ENCODE results near the gene GNAO1.

GNAO1 gene

DNA sequence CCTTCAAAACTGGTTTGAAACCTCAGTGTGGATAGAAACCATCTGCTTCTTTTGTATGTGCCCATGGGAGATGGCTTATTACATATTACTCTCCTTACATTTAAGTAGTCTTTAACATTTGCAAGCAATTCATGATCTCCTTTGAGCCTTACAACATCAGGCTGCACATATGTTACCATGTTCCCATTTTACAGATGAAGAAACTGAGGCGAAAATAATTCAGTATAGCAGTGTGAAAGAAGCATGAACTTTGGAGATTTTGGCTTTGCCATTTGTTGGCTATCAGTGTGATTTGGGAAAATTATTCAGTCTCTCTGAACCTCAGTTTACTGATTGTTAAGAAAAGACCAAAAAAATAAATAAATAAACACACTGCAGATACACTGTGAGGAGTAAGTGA is 15.7 kb downstream of the GNAO1 start:
- H3K4me1 ChIP-seq (ENCODE audit: control insufficient read depth in 1 of 2, insufficient read depth in 1 of 2, low read depth in 1 of 2, low read length in 1 of 2): no peaks in the 10 kb centered on the region
- H3K36me3 ChIP-seq: no peaks in the 10 kb centered on the region
- peaks cover 15% of the 10 kb centered on the region for H3K27me3 ChIP-seq
- H3K4me3 ChIP-seq (ENCODE audit: low read depth in 1 of 2, low read length in 1 of 2): no peak overlapping the region
- H3K9me3 ChIP-seq: no peaks in the 10 kb centered on the region
- no peak for TF ChIP-seq CTCF (IDR thresholded peaks at IDR 0.05)
- H3K27ac ChIP-seq: no peak overlapping the region

- Histone ChIP-seq H3K27me3 (peaks cover 15% of the 10 kb centered on the region), H3K4me3 (ENCODE audit: low read depth in 1 of 2, low read length in 1 of 2) (no peak overlapping the region), H3K27ac (no peak overlapping the region), H3K4me1 (ENCODE audit: control insufficient read depth in 1 of 2, insufficient read depth in 1 of 2, low read depth in 1 of 2, low read length in 1 of 2) (no peaks in the 10 kb centered on the region), H3K9me3 (no peaks in the 10 kb centered on the region), H3K36me3 (no peaks in the 10 kb centered on the region)
- TF ChIP-seq CTCF (IDR thresholded peaks at IDR 0.05): no peak
Measured at GRCh38 chr16:56207421-56207820, 16.1 kb downstream of the GNAO1 start.

DNA sequence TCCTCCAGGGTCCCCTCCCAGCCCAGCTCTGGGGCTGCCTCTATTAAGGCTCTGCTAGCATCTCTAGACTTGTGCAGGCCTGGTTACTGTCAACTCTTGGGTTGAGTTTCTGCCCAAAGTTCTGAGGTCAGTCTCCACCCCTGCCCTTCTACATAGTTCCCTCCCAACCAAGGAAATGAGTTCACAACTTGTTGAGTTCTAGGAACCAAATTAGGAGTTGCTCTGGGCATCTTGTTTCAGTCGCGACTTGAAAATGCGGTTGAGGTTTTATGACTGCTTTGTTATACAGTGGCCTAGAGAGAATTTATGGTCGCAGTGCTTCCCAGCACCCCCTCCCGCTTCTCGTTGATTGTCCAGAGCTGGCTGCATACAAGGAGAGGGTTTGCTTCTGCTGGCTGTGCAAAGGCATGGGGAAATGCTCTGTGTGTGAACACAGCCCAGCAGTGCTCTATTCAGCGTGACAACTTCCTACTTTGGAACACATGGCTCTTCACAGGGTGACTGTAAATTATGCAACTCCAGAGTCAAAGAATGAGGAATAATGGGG is 20.2 kb downstream of the GNAO1 start:
- no peak overlapping the region for H3K27ac ChIP-seq

DNA sequence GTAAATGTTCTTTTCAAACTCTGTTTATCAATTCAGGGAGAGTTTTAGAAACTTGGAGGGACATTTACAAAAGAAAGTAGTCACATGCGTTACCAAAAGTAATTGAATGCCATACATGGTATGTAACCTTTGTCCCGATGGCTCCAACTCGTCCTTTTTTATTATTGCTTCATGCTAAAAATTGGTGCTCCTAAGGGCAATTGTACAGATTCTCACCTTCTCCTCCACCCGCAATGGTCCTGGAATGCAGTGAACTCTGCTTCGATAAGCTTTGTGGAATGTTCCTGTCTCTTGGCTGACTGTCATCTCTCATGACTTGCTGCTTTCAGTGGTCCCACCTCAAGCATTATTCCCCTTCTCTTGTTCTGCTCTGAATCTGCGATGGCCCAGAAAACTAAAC is 20.9 kb downstream of the GNAO1 start:
- Histone ChIP-seq H3K4me3 (ENCODE audit: low read depth in 1 of 2, low read length in 1 of 2) (no peak overlapping the region), H3K9me3 (no peaks in the 10 kb centered on the region), H3K27ac (no peak overlapping the region), H3K4me1 (ENCODE audit: control insufficient read depth in 1 of 2, insufficient read depth in 1 of 2, low read depth in 1 of 2, low read length in 1 of 2) (no peaks in the 10 kb centered on the region), H3K27me3 (peaks cover 26% of the 10 kb centered on the region), H3K36me3 (no peaks in the 10 kb centered on the region)
- no peak for TF ChIP-seq CTCF (IDR thresholded peaks at IDR 0.05)

More for the DNA sequence above, 20.2 kb downstream of the GNAO1 start:
- H3K9me3 ChIP-seq: no peaks in the 10 kb centered on the region
- peaks cover 22% of the 10 kb centered on the region for H3K27me3 ChIP-seq
- no peak for TF ChIP-seq CTCF (IDR thresholded peaks at IDR 0.05)
- no peaks in the 10 kb centered on the region for H3K4me1 ChIP-seq (ENCODE audit: control insufficient read depth in 1 of 2, insufficient read depth in 1 of 2, low read depth in 1 of 2, low read length in 1 of 2)
- no peaks in the 10 kb centered on the region for H3K36me3 ChIP-seq
- H3K4me3 ChIP-seq (ENCODE audit: low read depth in 1 of 2, low read length in 1 of 2): no peak overlapping the region

DNA sequence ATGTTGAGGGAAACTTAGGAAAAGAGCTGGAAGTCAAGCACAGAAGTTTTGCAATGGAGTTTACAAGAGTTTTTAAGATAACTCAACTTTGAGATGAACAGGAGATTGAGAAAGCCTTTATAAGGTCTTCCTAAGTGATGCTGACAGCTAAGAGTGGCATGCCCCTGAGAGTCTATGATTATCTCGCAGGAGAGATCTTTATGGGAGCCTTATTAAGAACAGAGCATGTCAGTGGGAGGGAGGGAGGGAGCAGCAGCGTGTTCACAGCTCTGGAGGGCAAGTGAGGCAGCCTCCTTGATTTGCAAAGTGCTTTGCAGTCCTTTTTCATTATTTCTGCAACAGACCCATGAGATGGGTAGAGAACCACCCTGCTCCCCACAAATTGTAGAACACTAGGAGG is 30.7 kb downstream of the GNAO1 start:
- TF ChIP-seq CTCF (IDR thresholded peaks at IDR 0.05): no peak
- H3K27ac ChIP-seq: no peak overlapping the region
- H3K27me3 ChIP-seq: no peaks in the 10 kb centered on the region
- no peaks in the 10 kb centered on the region for H3K36me3 ChIP-seq
- H3K4me1 ChIP-seq (ENCODE audit: control insufficient read depth in 1 of 2, insufficient read depth in 1 of 2, low read depth in 1 of 2, low read length in 1 of 2): no peaks in the 10 kb centered on the region
- H3K4me3 ChIP-seq (ENCODE audit: low read depth in 1 of 2, low read length in 1 of 2): no peak overlapping the region
- no peaks in the 10 kb centered on the region for H3K9me3 ChIP-seq

Measured in neutrophil (primary cell).